ENCODE measurements around the gene PKD1L1.

- no peak for TF ChIP-seq POLR2A (IDR thresholded peaks at IDR 0.05)
- TF ChIP-seq, protein P1, sequence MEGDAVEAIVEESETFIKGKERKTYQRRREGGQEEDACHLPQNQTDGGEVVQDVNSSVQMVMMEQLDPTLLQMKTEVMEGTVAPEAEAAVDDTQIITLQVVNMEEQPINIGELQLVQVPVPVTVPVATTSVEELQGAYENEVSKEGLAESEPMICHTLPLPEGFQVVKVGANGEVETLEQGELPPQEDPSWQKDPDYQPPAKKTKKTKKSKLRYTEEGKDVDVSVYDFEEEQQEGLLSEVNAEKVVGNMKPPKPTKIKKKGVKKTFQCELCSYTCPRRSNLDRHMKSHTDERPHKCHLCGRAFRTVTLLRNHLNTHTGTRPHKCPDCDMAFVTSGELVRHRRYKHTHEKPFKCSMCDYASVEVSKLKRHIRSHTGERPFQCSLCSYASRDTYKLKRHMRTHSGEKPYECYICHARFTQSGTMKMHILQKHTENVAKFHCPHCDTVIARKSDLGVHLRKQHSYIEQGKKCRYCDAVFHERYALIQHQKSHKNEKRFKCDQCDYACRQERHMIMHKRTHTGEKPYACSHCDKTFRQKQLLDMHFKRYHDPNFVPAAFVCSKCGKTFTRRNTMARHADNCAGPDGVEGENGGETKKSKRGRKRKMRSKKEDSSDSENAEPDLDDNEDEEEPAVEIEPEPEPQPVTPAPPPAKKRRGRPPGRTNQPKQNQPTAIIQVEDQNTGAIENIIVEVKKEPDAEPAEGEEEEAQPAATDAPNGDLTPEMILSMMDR (IDR thresholded peaks at IDR 0.05), result no peak
These were observed 50.4 kb downstream of the PKD1L1 start for GRCh38 chr7:47897831-47898230.

Measured in adrenal gland (tissue), 5 donors.